DND-41 (cell line): ENCODE measurements around the gene GABBR2.
A peak's percentile ranks its signal among the peaks of the same experiment; 100 is the strongest.

Experiments used
- ATAC-seq: fragments of 200-7000 bp; cut with Tn5 transposase; 3 replicates; pipeline ENCODE4 v1.9.1; 2021; ENCODE audit warnings: low read depth; ENCODE audit not compliant: insufficient read depth
- DNase-seq: peaks from one replicate; pipeline ENCODE4 v3.0.0-alpha.2; 2020
- H2AFZ ChIP-seq: 2 replicates; pipeline ENCODE4 v1.6.0; 2012; ENCODE audit warnings: low read depth, low read length
- H3K27ac ChIP-seq: 2 replicates; pipeline ENCODE4 v1.5.1; 2012; ENCODE audit warnings: low read length, inconsistent platforms
- H3K27me3 ChIP-seq: fragments of 200-600 bp; sonication (generic); 2 replicates; pipeline ENCODE4 v1.6.0; 2012; ENCODE audit warnings: low read length, mild to moderate bottlenecking, inconsistent platforms; ENCODE audit not compliant: insufficient read depth, poor library complexity
- H3K36me3 ChIP-seq: 2 replicates; pipeline ENCODE4 v1.5.1; 2012; ENCODE audit warnings: low read length, inconsistent platforms; ENCODE audit not compliant: insufficient read depth
- H3K4me1 ChIP-seq: 2 replicates; pipeline ENCODE4 v1.5.1; 2012; ENCODE audit warnings: mild to moderate bottlenecking, low read length; ENCODE audit not compliant: insufficient read depth
- H3K4me2 ChIP-seq: 2 replicates; pipeline ENCODE4 v1.6.0; 2012; ENCODE audit warnings: mild to moderate bottlenecking, moderate library complexity, low read length, inconsistent platforms; ENCODE audit not compliant: insufficient read depth
- H3K4me3 ChIP-seq, 2 experiments: fragments of 200-600 bp in 1 of 2; shearing (Covaris generic) in 1 of 2; 2 replicates each; pipeline ENCODE4 v1.5.1; 2012 to 2016; ENCODE audit warnings: inconsistent platforms in 2 of 2, low read length in 2 of 2, mild to moderate bottlenecking in 2 of 2, low read depth in 1 of 2, moderate library complexity in 1 of 2
- H3K79me2 ChIP-seq: 2 replicates; pipeline ENCODE4 v1.6.0; 2012; ENCODE audit warnings: low read length, inconsistent platforms; ENCODE audit not compliant: insufficient read depth
- H3K9ac ChIP-seq: 2 replicates; pipeline ENCODE4 v1.6.0; 2012; ENCODE audit warnings: low read depth, mild to moderate bottlenecking, inconsistent platforms, low read length, moderate library complexity
- H3K9me3 ChIP-seq: 2 replicates; pipeline ENCODE4 v1.5.1; 2012; ENCODE audit warnings: low read length, moderate library complexity, mild to moderate bottlenecking, inconsistent platforms; ENCODE audit not compliant: insufficient read depth, severe bottlenecking
- H4K20me1 ChIP-seq: 2 replicates; pipeline ENCODE4 v1.6.0; 2012; ENCODE audit warnings: low read length; ENCODE audit not compliant: insufficient read depth
- CTCF ChIP-seq: IDR thresholded peaks from 2 replicates; pipeline ENCODE4 v1.5.1; 2012; ENCODE audit warnings: borderline replicate concordance, low read length, moderate library complexity, mild to moderate bottlenecking; ENCODE audit not compliant: poor library complexity, severe bottlenecking; ENCODE audit errors: extremely low read depth
- EZH2 ChIP-seq: IDR thresholded peaks from 3 replicates; pipeline ENCODE4 v1.6.1; 2012; ENCODE audit warnings: borderline replicate concordance, low read depth, mild to moderate bottlenecking, moderate library complexity, low read length, inconsistent platforms; ENCODE audit not compliant: severe bottlenecking

GABBR2 gene

GRCh38 chr9:98262056-98262455 is 446.7 kb downstream of the GABBR2 start:
- Histone ChIP-seq H3K27me3 (peaks cover 3% of the 10 kb centered on the region), H3K4me3 (no peak overlapping the region), H3K79me2 (no peaks in the 10 kb centered on the region), H3K9ac (no peak overlapping the region), H3K36me3 (no peaks in the 10 kb centered on the region), H3K4me1 (peaks cover 3% of the 10 kb centered on the region; the same call in 1 of the 2 replicates), H2AFZ (no peak overlapping the region), H4K20me1 (no peaks in the 10 kb centered on the region), H3K4me2 (no peak overlapping the region), H3K27ac (no peak overlapping the region), H3K9me3 (no peaks in the 10 kb centered on the region)
- ATAC-seq: no peak
- no peak for TF ChIP-seq EZH2
- TF ChIP-seq CTCF: no peak
- no peak for DNase-seq

- Histone ChIP-seq H3K9ac (no peak overlapping the region), H4K20me1 (no peaks in the 10 kb centered on the region), H3K27ac (no peak overlapping the region), H3K4me1 (peaks cover 9% of the 10 kb centered on the region), H3K36me3 (no peaks in the 10 kb centered on the region), H2AFZ (no peak overlapping the region), H3K4me3 (no peak overlapping the region), H3K4me2 (no peak overlapping the region), H3K9me3 (no peaks in the 10 kb centered on the region), H3K27me3 (peaks cover 3% of the 10 kb centered on the region), H3K79me2 (no peaks in the 10 kb centered on the region)
- no peak for DNase-seq
- no peak for TF ChIP-seq CTCF
- TF ChIP-seq EZH2: no peak
- ATAC-seq: no peak
Measured at GRCh38 chr9:98260635-98261034, 448.1 kb downstream of the GABBR2 start.

- ATAC-seq: no peak
- Histone ChIP-seq H3K4me2 (no peak overlapping the region), H3K4me3 (no peak overlapping the region), H4K20me1 (no peaks in the 10 kb centered on the region), H2AFZ (no peak overlapping the region), H3K27me3 (peaks cover 3% of the 10 kb centered on the region), H3K27ac (no peak overlapping the region), H3K36me3 (no peaks in the 10 kb centered on the region), H3K9ac (no peak overlapping the region), H3K4me1 (peaks cover 15% of the 10 kb centered on the region), H3K79me2 (no peaks in the 10 kb centered on the region), H3K9me3 (no peaks in the 10 kb centered on the region)
- TF ChIP-seq EZH2 (no peak), CTCF (peak; percentile 11)
- no peak for DNase-seq
Measured at GRCh38 chr9:98259791-98260190, 448.9 kb downstream of the GABBR2 start.

- H4K20me1 ChIP-seq: no peaks in the 10 kb centered on the region
- H3K36me3 ChIP-seq: no peaks in the 10 kb centered on the region
- H3K4me1 ChIP-seq: peaks cover 26% of the 10 kb centered on the region
- peak overlapping the region; percentile 72 for H3K4me2 ChIP-seq
- no peaks in the 10 kb centered on the region for H3K9me3 ChIP-seq
- peaks cover 7% of the 10 kb centered on the region for H3K27me3 ChIP-seq
- DNase-seq (peak; percentile 42), ATAC-seq (peak; percentile 6; the same call in 1 of the 3 replicates)
- peak overlapping the region; percentile 99 for H3K27ac ChIP-seq
- TF ChIP-seq EZH2: no peak
- TF ChIP-seq CTCF: no peak
- peak overlapping the region; percentile 95 for H3K9ac ChIP-seq
- peak overlapping the region; percentile 95 to 99 for H3K4me3 ChIP-seq
- no peaks in the 10 kb centered on the region for H3K79me2 ChIP-seq
- peak overlapping the region; percentile 100 for H2AFZ ChIP-seq
Measured at GRCh38 chr9:98256756-98257155, 452.0 kb downstream of the GABBR2 start.
